GM18907 (cell line): ENCODE data around the gene LRRC47.
A peak's percentile ranks its signal among the peaks of the same experiment; 100 is the strongest.
"Not testable (repeated sequence)": the region's sequence is repeated elsewhere in the genome, so short reads cannot be mapped to it uniquely, and the experiment has no call there.

Experiments
- ATAC-seq: cut with Tn5 transposase; IDR thresholded peaks from one replicate; pipeline ENCODE4 v1.9.1; 2021; ENCODE audit warnings: mild to moderate bottlenecking, moderate library complexity; ENCODE audit not compliant: unreplicated experiment

The LRRC47 gene

GRCh38 chr1:3748316-3748900, 47.9 kb downstream of the LRRC47 start:
- not testable (repeated sequence) for ATAC-seq

- ATAC-seq: no peak
These were observed 48.4 kb downstream of the LRRC47 start for GRCh38 chr1:3747903-3748302.

- ATAC-seq: no peak
These were observed 48.8 kb downstream of the LRRC47 start for GRCh38 chr1:3747522-3747848.

GRCh38 chr1:3746830-3747521, 49.3 kb downstream of the LRRC47 start:
- ATAC-seq: peak; percentile 74

GRCh38 chr1:3746389-3746829, 49.9 kb downstream of the LRRC47 start:
- ATAC-seq: no peak

GRCh38 chr1:3745590-3746381, 50.5 kb downstream of the LRRC47 start:
- ATAC-seq: no peak

- no peak for ATAC-seq
These were observed 51.2 kb downstream of the LRRC47 start for GRCh38 chr1:3745071-3745470.

- ATAC-seq: no peak
These were observed 51.7 kb downstream of the LRRC47 start for GRCh38 chr1:3744646-3745045.

- no peak for ATAC-seq
These were observed 52.5 kb downstream of the LRRC47 start for GRCh38 chr1:3743826-3744225.

GRCh38 chr1:3743421-3743820, 52.9 kb downstream of the LRRC47 start:
- ATAC-seq: no peak

- ATAC-seq: no peak
These were observed 53.6 kb downstream of the LRRC47 start for GRCh38 chr1:3742439-3743298.

GRCh38 chr1:3741566-3742438, 54.5 kb downstream of the LRRC47 start:
- no peak for ATAC-seq

- no peak for ATAC-seq
These were observed 55.5 kb downstream of the LRRC47 start for GRCh38 chr1:3740752-3741151.

GRCh38 chr1:3740042-3740441, 56.3 kb downstream of the LRRC47 start:
- no peak for ATAC-seq

GRCh38 chr1:3738943-3739342, 57.4 kb downstream of the LRRC47 start:
- ATAC-seq: no peak

GRCh38 chr1:3736708-3737107, 59.6 kb downstream of the LRRC47 start:
- ATAC-seq: no peak

GRCh38 chr1:3736131-3736561, 60.2 kb downstream of the LRRC47 start:
- ATAC-seq: no peak

- ATAC-seq: no peak
These were observed 60.6 kb downstream of the LRRC47 start for GRCh38 chr1:3735688-3736087.

- no peak for ATAC-seq
These were observed 61.1 kb downstream of the LRRC47 start for GRCh38 chr1:3735027-3735681.

- no peak for ATAC-seq
These were observed 61.7 kb downstream of the LRRC47 start for GRCh38 chr1:3734602-3735001.
